ENCODE data around the gene ZNF584. TPM values are rescaled to one million over a fixed set of nuclear protein-coding genes. Genes with fewer than 3 reads are reported as not detected.

Gene ZNF584
- total and polyA plus RNA-seq, 2 donors (not counting 1 experiment from before 2014, with no cell fraction given), result 3.0 to 12.3 TPM

DNA sequence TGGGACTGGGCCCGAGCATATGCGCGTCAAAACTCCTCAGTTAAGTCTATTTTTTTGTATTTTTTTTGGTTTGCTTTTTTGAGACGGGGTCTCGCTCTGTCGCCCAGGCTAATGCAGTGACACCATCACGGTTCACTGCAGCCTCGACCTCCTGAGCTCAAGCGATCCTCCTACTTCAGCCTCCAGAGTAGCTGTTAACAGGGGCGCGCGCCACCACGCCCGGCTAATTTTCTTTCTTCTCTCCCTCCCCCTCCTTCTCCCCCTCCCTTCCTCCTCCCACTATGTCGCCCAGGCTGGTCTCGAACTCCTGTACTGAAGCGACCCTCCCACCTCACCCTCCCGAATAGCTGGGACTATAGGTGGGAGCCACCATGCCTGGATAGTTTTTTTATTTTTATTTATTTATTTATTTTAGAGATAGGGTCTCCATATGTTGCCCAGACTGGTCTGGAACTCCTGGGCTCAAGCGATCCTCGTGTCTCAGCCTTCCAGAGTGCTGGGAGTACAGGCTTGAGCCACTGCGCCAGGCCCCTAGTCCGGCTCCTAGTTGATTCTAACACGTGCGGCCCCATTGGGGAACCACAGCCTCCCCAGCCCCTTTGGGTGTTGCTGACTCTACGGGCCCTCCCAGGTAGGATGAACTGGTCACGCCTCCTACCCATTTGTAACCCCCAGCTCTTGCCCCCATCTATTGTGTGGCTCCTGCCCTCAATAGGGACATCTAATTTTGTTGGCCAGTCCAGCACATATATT is 26.8 kb upstream of the ZNF584 start:
- CTCF ChIA-PET, result interaction anchor here (0.6 to 1.2 kb wide), 3 partner anchors 35 to 93 kb away, joined by 3 to 4 read pairs (median 3); partner anchors contain the start of gene ZSCAN22
- no peaks in the 10 kb centered on the region for H3K27me3 Mint-ChIP-seq
- no peaks in the 10 kb centered on the region for H4K20me1 ChIP-seq (ENCODE audit: control insufficient read depth, insufficient read depth, low read length, poor library complexity, severe bottlenecking)
- peaks cover 33 to 41% of the 10 kb centered on the region in 2 donors for H3K4me1 ChIP-seq (ENCODE audit: control insufficient read depth in 2 of 2, insufficient read depth in 2 of 2, low read length in 2 of 2)
- 31% methylated on average over 21 of the region's 26 CpGs for WGBS (ENCODE audit: insufficient coverage)
- no peaks in the 10 kb centered on the region for H3K9me3 ChIP-seq (ENCODE audit: control extremely low read depth in 1 of 3, control insufficient read depth in 2 of 3, insufficient read depth in 1 of 3, low read length in 2 of 3)
- no peak for DNase-seq
- H3K9ac ChIP-seq (ENCODE audit: low read length), result peak overlapping the region; percentile 72
- no peaks in the 10 kb centered on the region for H3K9me3 Mint-ChIP-seq (ENCODE audit: insufficient read depth)
- H3K4me3 ChIP-seq (ENCODE audit: control extremely low read depth in 1 of 5, extremely low read depth in 1 of 5, insufficient read depth in 1 of 5, low read depth in 2 of 5, low read length in 4 of 5), result peak overlapping the region; percentile 22 to 78 (median 66)
- H3K4me2 ChIP-seq (replicated peaks; ENCODE audit: low read depth, low read length, poor library complexity, severe bottlenecking), result peak overlapping the region; percentile 78
- intact Hi-C loops (cut with micrococcal nuclease), result loop anchor here (1.0 to 2.0 kb wide), 11 partner anchors 19 to 137 kb away; partner anchors contain the start of genes ERVK3-1, ZBTB45, ZNF132 and ZNF497
- H3K27ac ChIP-seq (ENCODE audit: low read length in 2 of 2), result peak overlapping the region; percentile 89 to 97
- peak overlapping the region; percentile 92 for H3K4me3 Mint-ChIP-seq
- peaks cover 35% of the 10 kb centered on the region for H3K4me1 Mint-ChIP-seq
- H3K79me2 ChIP-seq (ENCODE audit: control insufficient read depth, insufficient read depth, low read length), result peaks cover 34% of the 10 kb centered on the region
- H2AFZ ChIP-seq (ENCODE audit: insufficient read depth, low read depth, low read length, poor library complexity, severe bottlenecking), result peak overlapping the region; percentile 45
- TF ChIP-seq EZH2 (IDR thresholded peaks at IDR 0.05; ENCODE audit: borderline replicate concordance, insufficient read depth, low read depth, low read length, poor library complexity, severe bottlenecking) (no peak), CTCF (IDR thresholded peaks at IDR 0.05) (no peak)
- POLR2A ChIA-PET, result interaction anchor here (0.7 to 4.0 kb wide), 11 partner anchors 19 to 199 kb away, joined by 3 to 35 read pairs (median 5); partner anchors contain the start of genes CHMP2A, ERVK3-1, ZBTB45 and ZNF132
- H3K36me3 ChIP-seq (replicated peaks in 1 of 2; ENCODE audit: control extremely low read depth in 1 of 2, control insufficient read depth in 1 of 2, extremely low read depth in 1 of 2, insufficient read depth in 2 of 2, low read length in 1 of 2), result peaks cover 0 to 2% of the 10 kb centered on the region in 2 experiments
- no peaks in the 10 kb centered on the region for H3K27me3 ChIP-seq (replicated peaks in 1 of 4; ENCODE audit: control extremely low read depth in 1 of 4, control insufficient read depth in 3 of 4, insufficient read depth in 4 of 4, low read length in 3 of 4)
- H3K27ac Mint-ChIP-seq, result peak overlapping the region; percentile 95
- no peak for ATAC-seq (ENCODE audit: low read depth)

Measured in B cell (primary cell).